Calu3 (cell line): Measurements from ENCODE around the gene PARD3. TPM values are rescaled to one million over a fixed set of nuclear protein-coding genes. Genes with fewer than 3 reads are reported as not detected.

Source experiments
- BruUV-seq: library from RNA; stranded (reverse); fragments of 400-500 nt; replicated peaks from 2 replicates; lab custom pipeline; 2021; lab: Mats Ljungman, UMichigan
- CTCF ChIA-PET: fragments of 300-600 bp; sonication (Branson Sonifier 250); formaldehyde crosslinking; loops from one replicate; lab custom pipeline; 2022; ENCODE audit warnings: antibody characterized with exemption; lab: Charles Lee
- DNase-seq: peaks from one replicate; pipeline ENCODE4 v3.0.0; 2022
- H3K27ac Mint-ChIP-seq: one replicate; pipeline ENCODE4 v1.8.0; 2022; ENCODE audit warnings: mixed read lengths; ENCODE audit not compliant: unreplicated experiment
- H3K27me3 Mint-ChIP-seq: one replicate; pipeline ENCODE4 v1.8.0; 2022; ENCODE audit warnings: mixed read lengths; ENCODE audit not compliant: unreplicated experiment
- H3K36me3 Mint-ChIP-seq: one replicate; pipeline ENCODE4 v1.8.0; 2022; ENCODE audit warnings: mild to moderate bottlenecking, moderate library complexity, mixed read lengths; ENCODE audit not compliant: insufficient read depth, unreplicated experiment
- H3K4me1 Mint-ChIP-seq: one replicate; pipeline ENCODE4 v1.8.0; 2022; ENCODE audit warnings: mild to moderate bottlenecking, low read depth, mixed read lengths; ENCODE audit not compliant: unreplicated experiment
- H3K4me3 Mint-ChIP-seq: one replicate; pipeline ENCODE4 v1.8.0; 2022; ENCODE audit warnings: mild to moderate bottlenecking, low read depth, moderate library complexity, mixed read lengths; ENCODE audit not compliant: unreplicated experiment
- H3K9me3 Mint-ChIP-seq: one replicate; pipeline ENCODE4 v1.8.0; 2022; ENCODE audit warnings: low read depth, mixed read lengths; ENCODE audit not compliant: unreplicated experiment
- intact Hi-C: fragments of 100-400 bp; cut with micrococcal nuclease; formaldehyde crosslinking; loops from one replicate; pipeline ENCODE4 v1.10.0; 2022; ENCODE audit not compliant: unreplicated experiment
- total RNA-seq: library from RNA; stranded (reverse); gene quantifications from 2 replicates; pipeline ENCODE4 v1.2.3, GENCODE V29; 2022
- TF ChIP-seq, protein P1 (sequence below): fragments of 200-600 bp; IDR thresholded peaks from one replicate; pipeline ENCODE4 v1.8.0; 2022; ENCODE audit warnings: antibody characterized with exemption; ENCODE audit not compliant: unreplicated experiment

Gene PARD3
- total RNA-seq, 1 experiment from 2014 or later = 62.4 TPM

DNA sequence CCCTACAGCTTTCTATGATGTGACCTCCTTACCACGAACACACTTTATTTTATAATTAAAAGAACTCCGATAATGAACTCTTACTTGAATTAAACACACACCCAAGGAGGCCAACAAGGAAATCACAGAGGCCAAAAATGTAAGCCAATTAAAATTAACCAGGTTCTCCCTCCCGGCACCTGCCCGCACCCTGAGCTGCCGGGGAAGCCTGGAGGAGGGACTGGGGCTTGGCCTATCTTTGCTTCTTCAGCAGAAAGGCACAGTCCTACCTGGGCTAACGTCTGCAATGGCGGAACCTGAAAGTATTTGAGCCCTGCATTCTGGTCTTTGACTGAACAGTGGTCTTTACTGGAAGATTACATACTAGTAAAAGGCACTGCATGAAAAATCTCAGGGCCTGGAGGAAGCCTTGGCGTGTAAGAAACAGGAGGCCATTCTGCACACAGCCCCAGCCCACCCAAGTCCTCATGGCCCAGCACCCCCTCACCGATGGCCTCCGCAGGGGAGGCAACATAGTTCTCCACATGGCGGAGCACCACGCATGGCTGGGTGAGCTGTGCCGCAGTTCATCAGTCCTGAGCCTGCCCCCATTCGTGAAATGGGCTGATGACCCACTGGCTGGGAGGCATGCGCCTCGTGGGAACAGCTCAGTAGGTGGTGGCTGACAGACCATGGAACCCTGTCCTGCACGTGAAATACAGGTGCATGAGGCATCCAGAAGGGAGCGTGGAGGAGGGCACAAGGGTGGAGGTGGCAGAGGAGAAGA lies 173.8 kb downstream of the PARD3 start:
- intact Hi-C loops = no loop called here
- CTCF ChIA-PET = interaction anchor here (0.5 to 1.0 kb wide), 2 partner anchors 15 to 291 kb away, joined by 3 to 4 read pairs; no protein-coding TSS in a partner anchor
- Mint-ChIP-seq H3K4me3 (no peak overlapping the region), H3K9me3 (no peaks in the 10 kb centered on the region), H3K27me3 (no peaks in the 10 kb centered on the region), H3K36me3 (no peaks in the 10 kb centered on the region), H3K27ac (no peak overlapping the region), H3K4me1 (peaks cover 37% of the 10 kb centered on the region)
- TF ChIP-seq, protein P1, sequence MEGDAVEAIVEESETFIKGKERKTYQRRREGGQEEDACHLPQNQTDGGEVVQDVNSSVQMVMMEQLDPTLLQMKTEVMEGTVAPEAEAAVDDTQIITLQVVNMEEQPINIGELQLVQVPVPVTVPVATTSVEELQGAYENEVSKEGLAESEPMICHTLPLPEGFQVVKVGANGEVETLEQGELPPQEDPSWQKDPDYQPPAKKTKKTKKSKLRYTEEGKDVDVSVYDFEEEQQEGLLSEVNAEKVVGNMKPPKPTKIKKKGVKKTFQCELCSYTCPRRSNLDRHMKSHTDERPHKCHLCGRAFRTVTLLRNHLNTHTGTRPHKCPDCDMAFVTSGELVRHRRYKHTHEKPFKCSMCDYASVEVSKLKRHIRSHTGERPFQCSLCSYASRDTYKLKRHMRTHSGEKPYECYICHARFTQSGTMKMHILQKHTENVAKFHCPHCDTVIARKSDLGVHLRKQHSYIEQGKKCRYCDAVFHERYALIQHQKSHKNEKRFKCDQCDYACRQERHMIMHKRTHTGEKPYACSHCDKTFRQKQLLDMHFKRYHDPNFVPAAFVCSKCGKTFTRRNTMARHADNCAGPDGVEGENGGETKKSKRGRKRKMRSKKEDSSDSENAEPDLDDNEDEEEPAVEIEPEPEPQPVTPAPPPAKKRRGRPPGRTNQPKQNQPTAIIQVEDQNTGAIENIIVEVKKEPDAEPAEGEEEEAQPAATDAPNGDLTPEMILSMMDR = no peak
- no peak for DNase-seq
- BruUV-seq = no TSS peak

DNA sequence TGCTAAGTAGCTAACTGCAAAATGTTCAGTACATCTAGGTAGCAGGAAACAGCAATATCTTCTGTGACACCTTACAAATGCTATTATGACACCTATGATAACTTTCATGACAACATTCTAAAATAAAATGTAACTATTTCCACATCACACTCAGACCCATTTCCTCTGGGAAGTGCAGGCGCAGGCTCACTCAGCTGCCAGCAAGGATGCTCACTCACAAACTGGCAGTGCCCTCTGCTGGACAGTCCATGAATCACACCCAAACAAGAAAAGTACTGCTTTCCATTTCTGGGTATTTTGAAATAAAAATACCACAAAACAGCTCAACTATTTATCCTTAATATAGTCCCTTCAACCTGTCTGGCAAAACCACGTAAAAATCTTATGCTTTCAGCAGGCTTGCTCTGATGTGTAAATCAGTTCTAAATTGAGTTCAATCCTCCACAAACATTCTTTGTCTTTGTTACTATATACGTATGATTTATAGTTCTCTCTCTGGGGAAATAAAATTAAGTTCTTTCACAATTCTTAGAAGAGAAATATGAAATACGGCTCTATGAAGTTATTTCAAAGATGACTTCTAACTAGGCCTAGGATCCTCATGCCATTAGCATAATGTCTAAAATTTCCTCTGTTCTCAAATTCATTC lies 176.6 kb downstream of the PARD3 start:
- TF ChIP-seq, protein P1 = peak; percentile 89
- no TSS peak for BruUV-seq
- Mint-ChIP-seq H3K27me3 (no peaks in the 10 kb centered on the region), H3K4me3 (no peak overlapping the region), H3K9me3 (no peaks in the 10 kb centered on the region), H3K4me1 (peaks cover 49% of the 10 kb centered on the region), H3K36me3 (peaks cover 3% of the 10 kb centered on the region), H3K27ac (peak overlapping the region; percentile 34)
- intact Hi-C loops = loop anchor here (5.0 kb wide), 4 partner anchors 116 to 1441 kb away; partner anchors contain the start of gene NRP1
- peak; percentile 79 for DNase-seq
- CTCF ChIA-PET = interaction anchor here (0.7 to 1.1 kb wide), 4 partner anchors 319 to 1442 kb away, joined by 3 to 4 read pairs (median 3); no protein-coding TSS in a partner anchor

DNA sequence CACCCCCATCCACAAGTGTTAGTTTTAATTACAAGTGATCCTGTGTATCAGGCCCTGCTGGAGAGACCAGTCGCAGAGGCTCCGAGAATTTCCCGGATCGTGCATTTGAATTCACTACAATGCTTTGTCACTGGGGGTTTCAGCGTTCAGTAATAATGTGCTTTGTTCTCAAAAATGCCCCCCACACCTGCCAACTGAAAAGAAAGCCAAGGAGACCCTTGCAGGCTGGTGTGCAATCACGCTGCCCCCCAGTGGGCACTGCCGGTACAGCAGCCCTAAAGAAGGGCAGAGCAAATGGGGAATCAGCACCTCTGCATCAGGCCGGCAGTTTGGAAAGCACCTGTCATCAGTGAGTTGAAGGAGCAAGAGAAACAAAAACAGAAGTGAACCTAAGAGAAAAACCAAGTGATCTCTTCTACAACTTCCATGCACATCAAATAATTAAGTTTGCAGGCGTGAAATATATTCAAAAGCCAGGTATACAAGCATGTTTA lies 177.6 kb downstream of the PARD3 start:
- Mint-ChIP-seq H3K4me3 (no peak overlapping the region), H3K27me3 (no peaks in the 10 kb centered on the region), H3K27ac (peak overlapping the region; percentile 8), H3K9me3 (no peaks in the 10 kb centered on the region), H3K36me3 (peaks cover 3% of the 10 kb centered on the region), H3K4me1 (peaks cover 40% of the 10 kb centered on the region)
- DNase-seq = peak; percentile 83
- CTCF ChIA-PET = no interaction called here
- TF ChIP-seq, protein P1 = peak; percentile 96
- intact Hi-C loops = loop anchor here (5.0 kb wide), 4 partner anchors 115 to 1440 kb away; partner anchors contain the start of gene NRP1
- BruUV-seq = no TSS peak

DNA sequence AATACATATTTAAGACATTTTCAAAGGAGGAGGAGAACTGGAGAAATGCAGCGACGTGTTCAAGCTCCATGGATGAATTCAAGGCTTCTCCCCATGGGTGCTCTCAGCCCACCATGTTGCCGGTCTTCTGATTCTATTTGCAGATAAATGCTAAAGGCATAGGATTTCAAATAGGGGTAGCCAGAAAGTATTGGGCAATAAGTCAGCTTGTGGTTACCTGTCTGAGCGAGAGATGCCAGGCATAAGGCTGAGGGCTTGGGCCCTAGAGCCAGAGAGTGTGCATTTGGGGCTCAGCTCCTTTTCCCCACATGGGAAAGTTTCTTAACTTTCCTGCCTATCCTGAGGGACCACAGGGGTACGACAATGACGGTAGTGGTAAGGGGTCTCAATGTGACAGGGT lies 180.0 kb downstream of the PARD3 start:
- TF ChIP-seq, protein P1 = no peak
- H3K27me3 Mint-ChIP-seq = no peaks in the 10 kb centered on the region
- H3K4me3 Mint-ChIP-seq = no peak overlapping the region
- H3K27ac Mint-ChIP-seq = no peak overlapping the region
- DNase-seq = no peak
- CTCF ChIA-PET = no interaction called here
- H3K9me3 Mint-ChIP-seq = no peaks in the 10 kb centered on the region
- BruUV-seq = no TSS peak
- peaks cover 38% of the 10 kb centered on the region for H3K4me1 Mint-ChIP-seq
- H3K36me3 Mint-ChIP-seq = peaks cover 7% of the 10 kb centered on the region
- intact Hi-C loops = loop anchor here (5.0 kb wide), 4 partner anchors 113 to 1438 kb away; partner anchors contain the start of gene NRP1
